Stimulated activated naive B cell treated with anti-CD40 and anti-IgM and Interleukin-4, amounts not matched to agents 10 μg/mL and 1 μg/mL and 100 μg/mL, for 72 hours (primary cell): ENCODE results near the gene SLC9A2.

ENCODE experiments used
- ATAC-seq, 2 donors: fragments of 150-1000 bp; cut with Tn5 transposase; replicated peaks; 2 replicates each; pipeline ENCODE4 v1.10.0; 2021; ENCODE audit warnings: moderate library complexity in 1 of 2
- DNase-seq: peaks from one replicate; pipeline ENCODE4 v3.0.0; 2021
- H3K27ac Mint-ChIP-seq: one replicate; pipeline ENCODE4 v1.8.0; 2022; ENCODE audit warnings: mild to moderate bottlenecking, mixed read lengths
- H3K27me3 Mint-ChIP-seq, 2 donors: one replicate each; pipeline ENCODE4 v1.8.0; 2022; ENCODE audit warnings: mixed read lengths in 2 of 2
- H3K36me3 Mint-ChIP-seq, 2 donors: one replicate each; pipeline ENCODE4 v1.8.0; 2022; ENCODE audit warnings: mixed read lengths in 2 of 2, mild to moderate bottlenecking in 1 of 2
- H3K4me1 Mint-ChIP-seq, 2 donors: one replicate each; pipeline ENCODE4 v1.8.0; 2022; ENCODE audit warnings: mixed read lengths in 2 of 2, mild to moderate bottlenecking in 1 of 2
- H3K4me3 Mint-ChIP-seq, 2 donors: one replicate each; pipeline ENCODE4 v1.8.0; 2022; ENCODE audit warnings: mild to moderate bottlenecking in 2 of 2, mixed read lengths in 2 of 2, moderate library complexity in 1 of 2
- H3K9me3 Mint-ChIP-seq, 2 donors: one replicate each; pipeline ENCODE4 v1.8.0; 2022; ENCODE audit warnings: mixed read lengths in 2 of 2, mild to moderate bottlenecking in 1 of 2

SLC9A2 gene

DNA sequence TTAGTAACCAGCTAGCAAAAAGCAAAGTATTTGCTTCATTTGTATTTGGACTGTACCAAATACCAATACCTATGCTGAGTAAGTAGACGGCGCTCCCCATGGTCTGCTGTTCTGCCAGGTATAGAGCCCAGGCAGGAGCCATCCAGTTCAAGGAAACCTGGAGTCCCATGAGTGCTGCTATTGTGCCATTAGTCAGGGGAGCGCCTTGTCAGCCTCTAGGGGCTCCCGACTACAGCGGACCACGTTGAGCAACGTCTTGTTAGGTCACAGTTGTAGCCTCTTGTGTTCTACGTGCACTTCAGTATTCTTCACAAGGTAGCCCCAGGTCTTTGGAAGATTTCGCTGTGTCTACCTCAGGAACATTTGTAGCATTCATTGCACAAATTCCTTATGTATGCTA, 21.6 kb upstream of the SLC9A2 start:
- Mint-ChIP-seq H3K36me3 (no peaks in the 10 kb centered on the region), H3K4me1 (no peaks in the 10 kb centered on the region), H3K27me3 (peaks cover 13 to 50% of the 10 kb centered on the region in 2 donors), H3K27ac (no peak overlapping the region), H3K9me3 (peaks cover 2 to 4% of the 10 kb centered on the region in 2 donors), H3K4me3 (no peak overlapping the region)
- ATAC-seq, result no peak
- no peak for DNase-seq

DNA sequence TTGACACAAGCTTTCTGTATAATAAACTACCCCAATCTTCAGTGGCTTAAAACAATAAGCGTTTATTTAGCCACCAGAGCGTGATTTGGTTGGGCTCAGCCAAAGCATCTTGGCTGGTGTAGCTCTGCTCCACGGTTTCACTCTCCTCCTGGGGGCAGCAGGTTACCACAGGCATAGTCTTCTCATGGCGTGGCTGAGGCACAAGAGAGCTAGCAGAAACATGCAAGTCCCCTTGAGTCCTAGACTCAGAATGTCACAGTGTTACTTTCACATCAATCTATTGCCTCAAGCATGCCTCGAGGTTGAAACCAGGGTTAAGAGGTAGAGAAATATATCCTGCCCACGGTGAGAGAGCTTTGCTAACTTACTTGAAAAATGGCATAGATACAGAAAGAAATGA, 19.9 kb upstream of the SLC9A2 start:
- H3K4me1 Mint-ChIP-seq, result no peaks in the 10 kb centered on the region
- H3K4me3 Mint-ChIP-seq, result no peak overlapping the region
- H3K27ac Mint-ChIP-seq, result no peak overlapping the region
- peaks cover 2 to 4% of the 10 kb centered on the region in 2 donors for H3K9me3 Mint-ChIP-seq
- no peak for ATAC-seq
- H3K36me3 Mint-ChIP-seq, result no peaks in the 10 kb centered on the region
- H3K27me3 Mint-ChIP-seq, result peaks cover 17 to 45% of the 10 kb centered on the region in 2 donors
- DNase-seq, result no peak

DNA sequence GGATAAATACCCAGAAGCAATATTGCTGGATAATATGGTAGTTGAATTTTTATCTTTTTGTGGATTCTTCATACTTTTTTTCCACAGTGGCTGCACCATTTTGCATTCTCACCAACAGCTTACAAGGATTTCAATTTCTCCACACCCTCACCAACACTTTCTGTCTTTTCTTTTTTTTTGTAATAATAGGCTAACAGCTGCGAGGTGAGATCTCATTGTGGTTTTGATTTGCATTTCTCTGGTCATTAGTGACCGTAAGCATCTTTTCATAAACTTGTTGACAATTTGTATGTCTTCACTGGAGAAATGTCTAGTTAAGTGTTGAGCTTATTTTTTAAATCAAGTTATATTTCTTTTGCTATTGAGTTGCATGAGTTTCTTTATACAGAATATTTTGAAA, 17.6 kb upstream of the SLC9A2 start:
- H3K27ac Mint-ChIP-seq, result no peak overlapping the region
- DNase-seq (no peak), ATAC-seq (no peak)
- no peaks in the 10 kb centered on the region for H3K36me3 Mint-ChIP-seq
- H3K9me3 Mint-ChIP-seq, result peaks cover 2 to 4% of the 10 kb centered on the region in 2 donors
- no peak overlapping the region for H3K4me3 Mint-ChIP-seq
- no peaks in the 10 kb centered on the region for H3K4me1 Mint-ChIP-seq
- peaks cover 13 to 30% of the 10 kb centered on the region in 2 donors for H3K27me3 Mint-ChIP-seq

DNA sequence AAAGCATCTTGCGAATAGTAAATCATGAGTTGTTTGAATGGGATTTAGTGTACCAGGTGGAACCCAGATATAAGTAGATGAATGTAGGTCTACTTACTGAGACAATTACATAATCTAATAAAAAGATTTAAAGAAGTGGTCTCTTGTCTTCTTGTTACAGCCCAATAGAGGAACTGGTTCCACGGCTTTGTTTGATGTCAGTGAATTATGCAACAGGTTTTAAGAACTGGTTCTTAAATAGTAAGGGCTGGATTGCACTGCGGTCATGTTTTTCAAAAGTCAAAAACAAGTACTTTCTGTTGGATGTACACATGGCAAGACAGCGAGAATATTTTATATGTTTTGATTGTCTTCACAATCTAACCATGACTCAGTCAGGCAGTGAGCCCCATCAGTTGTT, 15.4 kb upstream of the SLC9A2 start:
- Mint-ChIP-seq H3K4me1 (no peaks in the 10 kb centered on the region), H3K36me3 (no peaks in the 10 kb centered on the region), H3K27ac (no peak overlapping the region), H3K4me3 (no peak overlapping the region), H3K27me3 (peaks cover 13 to 20% of the 10 kb centered on the region in 2 donors), H3K9me3 (peaks cover 2 to 4% of the 10 kb centered on the region in 2 donors)
- DNase-seq, result no peak
- ATAC-seq, result no peak

DNA sequence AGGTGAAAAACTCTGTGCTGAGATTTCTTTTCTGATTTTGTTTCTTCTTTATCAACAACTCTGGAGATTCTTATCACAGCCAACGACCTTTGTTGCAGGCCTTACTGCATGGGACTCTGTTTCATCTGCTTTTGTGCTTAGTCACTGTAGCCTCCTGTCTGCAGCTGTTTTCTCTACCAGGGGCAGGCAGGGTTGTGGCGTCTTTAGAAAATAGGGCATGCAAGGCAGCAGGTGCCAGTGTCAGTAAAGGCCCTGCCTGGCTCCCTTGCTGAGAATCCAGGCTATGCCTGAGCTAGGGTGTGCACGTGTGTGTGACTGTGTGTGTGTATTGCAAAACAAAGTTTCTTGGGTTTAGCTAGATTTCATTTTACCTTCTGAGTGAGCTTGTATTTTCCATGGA, 14.6 kb upstream of the SLC9A2 start:
- ATAC-seq, result no peak
- Mint-ChIP-seq H3K4me1 (no peaks in the 10 kb centered on the region), H3K4me3 (no peak overlapping the region), H3K9me3 (peaks cover 2 to 4% of the 10 kb centered on the region in 2 donors), H3K27me3 (peaks cover 13 to 15% of the 10 kb centered on the region in 2 donors), H3K27ac (no peak overlapping the region), H3K36me3 (no peaks in the 10 kb centered on the region)
- no peak for DNase-seq

DNA sequence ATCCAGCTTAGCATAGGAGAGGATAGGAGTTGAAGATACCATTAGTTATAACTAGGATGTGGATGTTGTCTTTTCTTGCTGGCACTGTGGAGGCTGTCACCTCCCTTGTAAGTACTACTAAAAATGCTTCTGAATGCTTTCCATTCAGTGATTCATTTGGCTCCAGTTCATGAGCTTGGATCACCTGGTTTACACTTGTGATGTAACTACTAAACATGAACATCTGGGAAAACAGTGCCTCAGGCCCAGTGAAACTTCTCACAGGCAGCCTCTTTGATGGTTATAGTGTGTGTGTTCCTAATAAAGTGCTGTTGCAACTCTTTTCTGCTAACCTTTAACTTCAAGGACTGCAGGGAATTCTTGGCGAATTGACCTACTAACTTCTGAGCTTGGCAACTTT, 13.0 kb upstream of the SLC9A2 start:
- no peak for ATAC-seq

DNA sequence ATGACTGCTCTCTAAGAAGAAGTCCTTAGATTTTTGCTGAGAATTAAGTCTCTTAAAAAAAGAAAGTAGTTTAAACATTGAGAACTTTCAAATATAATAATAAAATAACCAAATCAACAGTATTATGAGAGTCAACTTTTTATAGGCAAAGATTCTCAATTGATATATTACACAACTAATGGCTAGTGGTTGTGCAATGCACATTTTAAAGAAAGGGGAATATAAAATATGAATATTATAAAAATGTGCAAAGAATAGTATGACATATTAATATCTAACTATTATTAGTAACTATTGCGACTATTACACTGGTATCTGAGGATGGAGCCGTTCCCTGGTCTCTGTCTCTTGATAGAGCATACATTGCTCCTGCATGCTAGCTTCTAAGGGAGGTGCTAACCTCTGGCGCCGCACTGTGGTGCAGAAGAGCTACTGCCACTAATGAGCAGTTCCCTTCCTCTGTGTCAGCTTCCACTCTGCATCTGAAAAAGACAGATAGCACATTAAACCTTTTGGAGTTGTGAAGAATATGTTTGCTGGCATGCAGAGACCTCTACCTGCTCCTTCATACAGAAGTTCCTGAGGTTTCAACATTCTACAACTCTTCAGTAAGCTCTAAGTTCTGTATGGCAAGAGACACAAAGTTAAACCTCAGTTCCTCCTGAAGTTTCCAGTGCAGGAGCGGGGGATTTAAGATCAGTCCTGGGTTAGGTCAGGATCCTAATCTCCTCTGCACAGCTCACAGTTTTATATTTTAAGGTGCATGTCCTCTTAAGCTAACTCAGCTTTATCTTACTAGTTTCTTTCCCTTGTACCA, 3.5 kb upstream of the SLC9A2 start:
- Mint-ChIP-seq H3K4me1 (peaks cover 8 to 15% of the 10 kb centered on the region in 2 donors), H3K27me3 (peaks cover 25 to 37% of the 10 kb centered on the region in 2 donors), H3K36me3 (no peaks in the 10 kb centered on the region), H3K27ac (no peak overlapping the region), H3K9me3 (no peaks in the 10 kb centered on the region), H3K4me3 (no peak overlapping the region)
- peak; percentile 5 for DNase-seq
- peak; percentile 87 to 92 for ATAC-seq

More for the DNA sequence above, 13.0 kb upstream of the SLC9A2 start:
- no peak overlapping the region for H3K27ac Mint-ChIP-seq
- H3K4me3 Mint-ChIP-seq, result no peak overlapping the region
- H3K9me3 Mint-ChIP-seq, result no peaks in the 10 kb centered on the region
- H3K27me3 Mint-ChIP-seq, result peaks cover 9 to 10% of the 10 kb centered on the region in 2 donors
- no peaks in the 10 kb centered on the region for H3K4me1 Mint-ChIP-seq
- no peak for DNase-seq
- no peaks in the 10 kb centered on the region for H3K36me3 Mint-ChIP-seq

DNA sequence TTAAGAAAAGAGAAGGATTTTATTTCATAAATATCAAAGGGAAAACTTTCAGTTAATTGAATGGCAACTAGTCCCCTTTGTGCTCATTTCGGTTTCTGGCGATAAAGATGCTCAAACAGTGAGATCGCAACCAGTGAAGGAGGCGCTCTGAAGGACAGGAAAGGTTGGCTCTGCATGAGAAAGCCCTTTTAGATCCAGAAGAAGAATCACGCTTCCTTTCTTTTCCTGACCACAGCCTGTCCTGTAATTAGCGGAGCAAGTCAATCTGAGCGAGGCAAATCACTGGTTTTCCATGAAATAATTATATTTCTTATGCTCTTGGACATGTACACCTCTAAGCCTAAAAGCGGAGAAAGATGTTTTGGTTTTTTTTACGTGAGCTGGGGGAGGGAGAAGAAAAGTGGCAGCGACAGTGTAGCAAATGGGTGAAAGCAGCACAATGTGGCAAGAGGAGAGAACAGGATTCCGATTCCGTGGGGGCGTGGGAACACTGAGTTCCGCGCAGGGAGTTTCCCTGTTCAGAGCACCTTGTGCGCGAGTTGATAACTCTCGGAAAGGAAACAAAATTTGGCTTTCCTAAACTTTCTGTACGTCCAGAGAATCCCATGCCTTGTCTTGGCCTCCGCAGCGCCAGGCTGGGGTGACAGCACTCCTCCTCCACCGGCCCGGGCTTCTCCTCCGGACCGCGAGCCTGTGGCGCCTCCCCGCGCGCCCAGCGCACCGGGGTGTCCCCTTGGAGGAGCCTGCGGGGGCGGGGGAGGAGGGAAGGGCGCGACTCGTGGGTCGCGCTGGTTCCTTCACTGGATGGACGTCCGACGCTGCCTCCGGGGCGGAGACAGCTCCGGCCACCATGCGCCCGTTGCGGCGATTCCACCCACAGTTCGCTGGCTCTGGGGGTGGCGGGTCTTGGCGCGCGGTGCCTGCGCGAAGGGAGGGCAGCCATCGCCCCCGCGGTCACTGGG, 620 bp upstream of the SLC9A2 start:
- H3K36me3 Mint-ChIP-seq, result no peaks in the 10 kb centered on the region
- peaks cover 38 to 51% of the 10 kb centered on the region in 2 donors for H3K27me3 Mint-ChIP-seq
- no peaks in the 10 kb centered on the region for H3K9me3 Mint-ChIP-seq
- peaks cover 8 to 15% of the 10 kb centered on the region in 2 donors for H3K4me1 Mint-ChIP-seq
- peak overlapping the region; percentile 76 to 77 for H3K4me3 Mint-ChIP-seq
- ATAC-seq (peak; percentile 17 to 24), DNase-seq (peak; percentile 1)
- H3K27ac Mint-ChIP-seq, result no peak overlapping the region

DNA sequence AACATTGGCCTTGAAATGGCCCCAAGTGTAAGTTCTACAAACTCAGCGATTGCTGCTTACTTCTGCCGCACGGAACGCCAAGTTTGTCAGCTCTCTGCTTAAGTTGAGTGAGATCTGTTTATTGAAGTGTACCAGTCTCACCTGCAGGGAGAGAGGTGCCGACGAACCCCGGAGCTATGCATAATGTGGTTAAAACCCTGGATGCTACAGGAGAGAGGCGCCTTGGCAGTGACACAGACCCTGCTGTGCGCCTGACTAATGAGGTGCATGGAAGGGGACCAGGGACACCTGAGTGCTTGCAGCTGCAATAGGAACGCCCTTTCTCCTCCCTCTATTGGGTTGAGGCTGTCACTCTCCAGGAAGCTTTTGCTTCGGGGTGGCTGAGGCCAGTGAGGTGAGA, 979 bp downstream of the SLC9A2 start:
- H3K36me3 Mint-ChIP-seq, result no peaks in the 10 kb centered on the region
- H3K4me1 Mint-ChIP-seq, result peaks cover 8 to 15% of the 10 kb centered on the region in 2 donors
- peak overlapping the region; percentile 29 to 67 for H3K4me3 Mint-ChIP-seq
- H3K9me3 Mint-ChIP-seq, result no peaks in the 10 kb centered on the region
- H3K27ac Mint-ChIP-seq, result no peak overlapping the region
- H3K27me3 Mint-ChIP-seq, result peaks cover 42 to 46% of the 10 kb centered on the region in 2 donors
- ATAC-seq (no peak), DNase-seq (no peak)

DNA sequence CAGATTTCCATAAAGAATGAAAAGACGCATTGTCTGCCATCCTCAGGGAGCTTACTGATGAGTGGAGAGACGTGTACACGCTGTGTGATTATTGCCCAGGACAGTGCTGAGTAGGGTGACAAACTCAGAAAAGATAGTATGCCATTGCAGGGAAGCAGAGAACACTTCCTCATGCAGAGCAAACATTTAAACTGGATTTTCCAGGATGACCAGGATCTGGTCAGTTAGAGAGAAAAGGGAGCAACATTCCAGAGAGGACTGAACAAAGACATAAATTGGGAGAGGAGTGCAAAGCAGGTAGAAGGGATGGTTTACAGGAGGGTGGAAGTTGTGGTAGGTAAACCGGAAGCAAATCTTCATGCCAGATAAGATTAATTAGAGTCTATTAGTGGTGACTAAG, 2.3 kb downstream of the SLC9A2 start:
- H3K36me3 Mint-ChIP-seq, result no peaks in the 10 kb centered on the region
- no peak overlapping the region for H3K4me3 Mint-ChIP-seq

DNA sequence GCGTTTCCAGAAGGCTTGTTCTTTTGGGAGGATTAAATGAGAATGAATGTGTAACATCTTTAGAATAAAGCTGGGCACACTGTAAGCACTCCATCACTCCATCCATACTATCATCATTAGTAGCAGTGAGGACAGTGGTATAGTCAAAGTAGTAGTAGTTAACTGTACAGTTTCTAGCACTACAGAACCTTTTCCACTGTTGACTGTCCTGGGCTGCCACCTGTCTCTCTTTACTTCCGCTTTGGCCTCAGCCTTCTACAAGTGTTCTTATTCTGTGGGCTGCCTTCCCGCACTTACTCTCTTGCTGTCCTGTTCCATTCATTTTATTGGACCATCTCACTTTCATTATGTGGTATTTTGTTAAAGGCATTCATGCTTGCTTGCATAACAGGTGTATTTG, 3.3 kb downstream of the SLC9A2 start:
- DNase-seq (no peak), ATAC-seq (no peak)
- no peaks in the 10 kb centered on the region for H3K9me3 Mint-ChIP-seq
- H3K27me3 Mint-ChIP-seq, result peaks cover 41 to 42% of the 10 kb centered on the region in 2 donors
- H3K4me1 Mint-ChIP-seq, result peaks cover 8 to 15% of the 10 kb centered on the region in 2 donors
- no peaks in the 10 kb centered on the region for H3K36me3 Mint-ChIP-seq
- H3K4me3 Mint-ChIP-seq, result no peak overlapping the region
- no peak overlapping the region for H3K27ac Mint-ChIP-seq

More for the DNA sequence above, 2.3 kb downstream of the SLC9A2 start:
- Mint-ChIP-seq H3K27ac (no peak overlapping the region), H3K9me3 (no peaks in the 10 kb centered on the region), H3K4me1 (peaks cover 8 to 15% of the 10 kb centered on the region in 2 donors), H3K27me3 (peaks cover 42 to 46% of the 10 kb centered on the region in 2 donors)
- no peak for ATAC-seq
- no peak for DNase-seq

DNA sequence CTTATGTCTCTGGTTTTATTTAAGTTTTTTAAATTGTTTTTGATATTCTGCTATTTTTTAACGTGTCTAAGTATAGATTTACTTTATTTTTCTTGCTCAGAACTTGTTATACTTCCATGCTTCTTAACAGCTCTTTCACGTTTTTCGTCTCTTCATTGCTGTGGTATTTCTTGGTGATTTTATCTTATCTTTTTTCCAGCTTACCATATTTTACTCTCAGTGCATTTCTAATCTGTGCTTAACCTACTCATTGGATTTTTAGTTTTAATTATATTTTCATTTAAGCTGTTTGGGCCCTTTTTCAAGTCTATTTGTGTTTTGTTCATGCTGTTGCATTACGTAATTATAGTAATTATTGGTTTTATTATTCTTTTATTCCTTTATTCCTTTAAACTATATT, 11.1 kb downstream of the SLC9A2 start:
- ATAC-seq, result no peak
- Mint-ChIP-seq H3K4me1 (no peaks in the 10 kb centered on the region), H3K27me3 (no peaks in the 10 kb centered on the region), H3K36me3 (no peaks in the 10 kb centered on the region), H3K9me3 (no peaks in the 10 kb centered on the region), H3K4me3 (no peak overlapping the region), H3K27ac (no peak overlapping the region)
- DNase-seq, result no peak

DNA sequence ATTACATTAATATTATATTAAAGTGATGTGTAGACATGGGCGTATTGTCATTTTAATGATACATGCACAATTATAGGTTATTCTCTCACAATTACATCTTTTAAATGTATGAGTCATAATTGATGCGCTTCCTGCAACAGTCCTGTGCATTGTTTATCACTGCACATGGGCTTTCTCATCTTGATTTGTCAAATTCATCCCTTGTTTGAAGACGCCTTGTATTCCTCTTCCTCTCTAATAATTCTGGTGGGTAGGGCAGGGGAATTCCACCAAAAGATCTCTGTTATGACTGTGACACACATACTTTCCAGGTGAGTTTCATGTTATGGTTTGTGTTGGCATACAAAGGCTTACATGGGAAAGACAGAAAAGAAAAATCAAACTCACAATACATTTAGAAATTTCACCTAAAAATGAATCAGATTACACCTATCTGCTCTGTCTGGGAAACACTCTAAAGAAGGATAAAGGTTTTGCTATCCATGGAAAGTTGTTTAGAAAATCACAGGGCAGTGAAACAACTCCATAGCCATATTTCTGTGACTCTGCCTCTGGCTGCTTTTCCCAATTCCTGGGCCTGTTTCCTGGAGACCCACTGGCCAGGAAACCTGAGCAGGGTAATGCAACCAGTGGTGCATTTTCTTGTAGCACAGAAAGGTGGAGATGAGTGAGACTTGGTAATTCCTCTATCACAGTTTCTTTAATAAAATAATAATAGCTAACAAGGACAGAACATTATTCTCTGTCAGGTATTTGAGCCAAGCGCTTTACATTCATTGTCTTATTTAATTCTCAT, 13.2 kb downstream of the SLC9A2 start:
- no peaks in the 10 kb centered on the region for H3K36me3 Mint-ChIP-seq
- H3K9me3 Mint-ChIP-seq, result no peaks in the 10 kb centered on the region
- no peak overlapping the region for H3K4me3 Mint-ChIP-seq
- DNase-seq (no peak), ATAC-seq (no peak)
- no peak overlapping the region for H3K27ac Mint-ChIP-seq
- H3K27me3 Mint-ChIP-seq, result peaks cover 6% of the 10 kb centered on the region in 2 donors
- no peaks in the 10 kb centered on the region for H3K4me1 Mint-ChIP-seq

DNA sequence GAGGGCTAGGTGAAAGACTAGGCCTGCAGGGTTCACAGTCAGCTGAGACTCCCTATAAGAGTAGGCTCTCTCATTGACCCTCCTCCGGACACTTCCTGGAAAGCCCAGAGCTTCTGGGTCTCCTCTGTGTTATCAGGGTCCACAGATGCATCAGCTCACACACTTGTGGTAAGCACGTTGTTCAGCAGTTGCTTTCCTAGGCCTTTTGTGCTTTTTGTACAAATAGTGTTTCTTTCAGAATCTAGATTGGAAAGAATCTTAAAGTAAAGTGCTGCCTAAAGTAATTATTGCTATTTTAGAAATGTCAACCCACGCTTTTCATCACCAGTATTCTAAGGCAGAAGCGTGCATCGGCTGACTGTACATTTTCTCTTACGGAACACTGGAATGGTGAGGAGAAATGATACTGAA, 15.5 kb downstream of the SLC9A2 start:
- DNase-seq (no peak), ATAC-seq (no peak)
- Mint-ChIP-seq H3K4me1 (no peaks in the 10 kb centered on the region), H3K4me3 (no peak overlapping the region), H3K27ac (no peak overlapping the region), H3K9me3 (no peaks in the 10 kb centered on the region), H3K36me3 (no peaks in the 10 kb centered on the region), H3K27me3 (peaks cover 9 to 19% of the 10 kb centered on the region in 2 donors)
